Right lobe of liver (tissue), 6 donors: ENCODE results near the gene DAGLA. TPM values are rescaled to one million over a fixed set of nuclear protein-coding genes. Genes with fewer than 3 reads are reported as not detected.

Source experiments
- ATAC-seq, 4 donors: fragments of 200-7000 bp; cut with Tn5 transposase; one replicate each; pipeline ENCODE4 v1.9.1; 2020; ENCODE audit warnings: mild to moderate bottlenecking in 4 of 4, moderate library complexity in 4 of 4
- DNase-seq, 3 donors: peaks; one replicate each; pipeline ENCODE4 v3.0.0-alpha.2; 2020
- H3K27ac ChIP-seq, 3 donors: fragments of 200-600 bp; one replicate each; pipeline ENCODE4 v1.8.0; 2022
- H3K27me3 ChIP-seq, 2 donors: fragments of 200-600 bp; one replicate each; pipeline ENCODE4 v1.8.0; 2022
- H3K36me3 ChIP-seq, 4 donors: fragments of 200-600 bp; sonication (generic) in 1 of 4; one replicate each; pipeline versions ENCODE4 v1.5.1 to v1.8.0; 2017 to 2022; ENCODE audit warnings: control low read depth in 1 of 4
- H3K4me1 ChIP-seq, 4 donors: fragments of 200-600 bp; sonication (generic) in 1 of 4; one replicate each; pipeline versions ENCODE4 v1.5.1 to v1.8.0; 2017 to 2022; ENCODE audit warnings: control low read depth in 1 of 4
- H3K4me3 ChIP-seq, 3 donors: fragments of 200-600 bp; one replicate each; pipeline ENCODE4 v1.8.0; 2022
- H3K9me3 ChIP-seq, 4 donors: fragments of 200-600 bp; sonication (generic) in 1 of 4; one replicate each; pipeline versions ENCODE4 v1.5.1 to v1.8.0; 2017 to 2022; ENCODE audit warnings: control low read depth in 1 of 4
- POLR2A ChIP-seq: fragments of 450-650 bp; IDR thresholded peaks from one replicate; pipeline ENCODE4 v1.6.1; 2017; ENCODE audit warnings: antibody characterized with exemption, mild to moderate bottlenecking
- WGBS: methylation state at CpG from one replicate; pipeline ENCODE4 v1.1.6; 2018; ENCODE audit warnings: low coverage, low lambda C conversion rate; ENCODE audit not compliant: insufficient coverage; ENCODE audit errors: missing lambda C conversion rate; 5-methylcytosine and 5-hydroxymethylcytosine counted together
- intact Hi-C, 2 donors: fragments of 100-400 bp; cut with DNase I; formaldehyde crosslinking; loops; one replicate each; pipeline versions ENCODE4 v1.11.2 to v1.14.1; 2022
- total RNA-seq, 6 experiments: library from RNA; depleted of rRNA in 2 of 6; stranded (reverse); fragments of >200 nt in 2 of 6; fragmentation: NEBNext Ultra II Directional in 3 of 6; extraction: Animal tissue kit (Norgen Biotek cat#: 25700) in 3 of 6; gene quantifications; one replicate each; pipeline versions ENCODE4 v1.1.0 to v1.2.4, GENCODE V29; 2016 to 2023
- TF ChIP-seq, protein P1 (sequence below), 4 donors: fragments of 200-600 bp in 3 of 4; fragments of 450-650 bp in 1 of 4; IDR thresholded peaks; one replicate each; pipeline versions ENCODE4 v1.5.1 to v1.8.0; 2016 to 2022; ENCODE audit warnings: antibody characterized with exemption in 4 of 4, mild to moderate bottlenecking in 2 of 4
- donor health status: DM: no; HTN: yes; CAD: no.
- donor health status: DM: no; HTN: no; CAD: no.
- donor health status: DM: no; HTN: no; CAD: no.
- donor health status: DM: no; HTN: yes; CAD: no.
- donor health status: DM: no; HTN: yes; CAD: no.

Gene DAGLA
- total RNA-seq, 6 experiments from 2014 or later: 0.33 to 5.5 (median 0.79) TPM

DNA sequence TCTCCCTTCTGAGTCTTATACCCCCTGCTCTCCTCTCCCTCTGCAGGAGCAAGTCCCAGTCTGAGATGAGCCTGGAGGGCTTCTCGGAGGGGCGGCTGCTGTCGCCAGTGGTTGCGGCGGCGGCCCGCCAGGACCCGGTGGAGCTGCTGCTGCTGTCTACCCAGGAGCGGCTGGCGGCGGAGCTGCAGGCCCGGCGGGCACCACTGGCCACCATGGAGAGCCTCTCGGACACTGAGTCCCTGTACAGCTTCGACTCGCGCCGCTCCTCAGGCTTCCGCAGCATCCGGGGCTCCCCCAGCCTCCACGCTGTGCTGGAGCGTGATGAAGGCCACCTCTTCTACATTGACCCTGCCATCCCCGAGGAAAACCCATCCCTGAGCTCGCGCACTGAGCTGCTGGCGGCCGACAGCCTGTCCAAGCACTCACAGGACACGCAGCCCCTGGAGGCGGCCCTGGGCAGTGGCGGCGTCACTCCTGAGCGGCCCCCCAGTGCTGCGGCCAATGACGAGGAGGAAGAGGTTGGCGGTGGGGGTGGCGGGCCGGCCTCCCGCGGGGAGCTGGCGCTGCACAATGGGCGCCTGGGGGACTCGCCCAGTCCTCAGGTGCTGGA lies 63.4 kb downstream of the DAGLA start:
- ATAC-seq: no peak

DNA sequence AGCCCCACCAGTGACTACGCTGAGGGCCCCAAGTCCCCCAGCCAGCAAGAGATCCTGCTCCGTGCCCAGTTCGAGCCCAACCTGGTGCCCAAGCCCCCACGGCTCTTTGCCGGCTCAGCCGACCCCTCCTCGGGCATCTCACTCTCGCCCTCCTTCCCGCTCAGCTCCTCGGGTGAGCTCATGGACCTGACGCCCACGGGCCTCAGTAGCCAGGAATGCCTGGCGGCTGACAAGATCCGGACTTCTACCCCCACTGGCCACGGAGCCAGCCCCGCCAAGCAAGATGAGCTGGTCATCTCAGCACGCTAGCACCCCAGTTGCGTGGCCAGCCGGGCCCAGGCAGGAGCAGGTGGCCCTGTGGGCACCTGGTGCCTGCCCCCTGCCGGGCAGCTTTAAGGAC lies 64.0 kb downstream of the DAGLA start:
- H3K36me3 ChIP-seq: no peaks in the 10 kb centered on the region
- H3K4me1 ChIP-seq: peaks cover 0 to 3% (median 0%) of the 10 kb centered on the region in 4 donors
- no peak for DNase-seq
- H3K27ac ChIP-seq: no peak overlapping the region
- no peak overlapping the region for H3K4me3 ChIP-seq
- intact Hi-C loops: no loop called here
- no peaks in the 10 kb centered on the region for H3K9me3 ChIP-seq
- no CpG with 5 or more reads among the region's 20 CpGs for WGBS
- H3K27me3 ChIP-seq: no peaks in the 10 kb centered on the region
- no peak for TF ChIP-seq POLR2A
- TF ChIP-seq, protein P1, sequence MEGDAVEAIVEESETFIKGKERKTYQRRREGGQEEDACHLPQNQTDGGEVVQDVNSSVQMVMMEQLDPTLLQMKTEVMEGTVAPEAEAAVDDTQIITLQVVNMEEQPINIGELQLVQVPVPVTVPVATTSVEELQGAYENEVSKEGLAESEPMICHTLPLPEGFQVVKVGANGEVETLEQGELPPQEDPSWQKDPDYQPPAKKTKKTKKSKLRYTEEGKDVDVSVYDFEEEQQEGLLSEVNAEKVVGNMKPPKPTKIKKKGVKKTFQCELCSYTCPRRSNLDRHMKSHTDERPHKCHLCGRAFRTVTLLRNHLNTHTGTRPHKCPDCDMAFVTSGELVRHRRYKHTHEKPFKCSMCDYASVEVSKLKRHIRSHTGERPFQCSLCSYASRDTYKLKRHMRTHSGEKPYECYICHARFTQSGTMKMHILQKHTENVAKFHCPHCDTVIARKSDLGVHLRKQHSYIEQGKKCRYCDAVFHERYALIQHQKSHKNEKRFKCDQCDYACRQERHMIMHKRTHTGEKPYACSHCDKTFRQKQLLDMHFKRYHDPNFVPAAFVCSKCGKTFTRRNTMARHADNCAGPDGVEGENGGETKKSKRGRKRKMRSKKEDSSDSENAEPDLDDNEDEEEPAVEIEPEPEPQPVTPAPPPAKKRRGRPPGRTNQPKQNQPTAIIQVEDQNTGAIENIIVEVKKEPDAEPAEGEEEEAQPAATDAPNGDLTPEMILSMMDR (IDR thresholded peaks at IDR 0.05): no peak
- ATAC-seq: no peak

More for the DNA sequence above, 63.4 kb downstream of the DAGLA start:
- Histone ChIP-seq H3K9me3 (no peaks in the 10 kb centered on the region), H3K36me3 (no peaks in the 10 kb centered on the region), H3K27ac (no peak overlapping the region), H3K27me3 (no peaks in the 10 kb centered on the region), H3K4me1 (peaks cover 0 to 3% (median 0%) of the 10 kb centered on the region in 4 donors), H3K4me3 (no peak overlapping the region)
- no peak for DNase-seq
- WGBS: no CpG with 5 or more reads among the region's 42 CpGs
- TF ChIP-seq, protein P1 (IDR thresholded peaks at IDR 0.05): no peak
- TF ChIP-seq POLR2A: no peak
- intact Hi-C loops: no loop called here

DNA sequence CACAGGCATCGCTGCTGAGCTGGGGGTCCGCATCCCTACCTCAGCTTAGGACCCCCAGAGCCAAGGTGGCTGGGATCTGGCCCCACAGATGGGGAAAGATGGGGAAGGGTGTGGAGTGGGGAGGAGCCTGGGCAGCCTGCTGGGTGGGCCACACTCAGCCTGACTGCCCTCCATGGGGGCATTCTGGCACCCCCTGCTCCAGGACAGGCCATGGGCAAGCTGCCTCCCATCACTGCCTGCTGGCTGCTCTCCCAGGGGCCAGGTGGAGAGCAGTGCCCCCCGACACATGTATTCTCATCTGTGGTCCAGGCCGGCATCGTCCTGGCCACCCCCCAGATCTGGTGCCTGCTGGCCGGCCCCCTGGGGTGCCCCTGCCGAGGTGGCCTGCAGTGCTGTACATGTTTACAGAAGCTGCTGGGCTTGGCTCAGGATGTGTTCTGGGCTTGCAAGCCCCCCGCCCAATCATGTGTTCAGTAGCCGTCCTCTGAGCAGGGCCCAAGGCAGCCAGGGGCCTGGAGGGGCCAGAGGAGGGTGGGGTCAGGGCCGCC lies 64.5 kb downstream of the DAGLA start:
- Histone ChIP-seq H3K27ac (no peak overlapping the region), H3K9me3 (no peaks in the 10 kb centered on the region), H3K36me3 (no peaks in the 10 kb centered on the region), H3K27me3 (no peaks in the 10 kb centered on the region), H3K4me1 (peaks cover 0 to 3% (median 0%) of the 10 kb centered on the region in 4 donors), H3K4me3 (no peak overlapping the region)
- WGBS: no CpG with 5 or more reads among the region's 10 CpGs
- DNase-seq (no peak), ATAC-seq (no peak)
- intact Hi-C loops: loop anchor here (5.0 kb wide), 1 partner anchor 38 kb away; no protein-coding TSS in a partner anchor
- TF ChIP-seq POLR2A: no peak
- TF ChIP-seq, protein P1 (IDR thresholded peaks at IDR 0.05): no peak

DNA sequence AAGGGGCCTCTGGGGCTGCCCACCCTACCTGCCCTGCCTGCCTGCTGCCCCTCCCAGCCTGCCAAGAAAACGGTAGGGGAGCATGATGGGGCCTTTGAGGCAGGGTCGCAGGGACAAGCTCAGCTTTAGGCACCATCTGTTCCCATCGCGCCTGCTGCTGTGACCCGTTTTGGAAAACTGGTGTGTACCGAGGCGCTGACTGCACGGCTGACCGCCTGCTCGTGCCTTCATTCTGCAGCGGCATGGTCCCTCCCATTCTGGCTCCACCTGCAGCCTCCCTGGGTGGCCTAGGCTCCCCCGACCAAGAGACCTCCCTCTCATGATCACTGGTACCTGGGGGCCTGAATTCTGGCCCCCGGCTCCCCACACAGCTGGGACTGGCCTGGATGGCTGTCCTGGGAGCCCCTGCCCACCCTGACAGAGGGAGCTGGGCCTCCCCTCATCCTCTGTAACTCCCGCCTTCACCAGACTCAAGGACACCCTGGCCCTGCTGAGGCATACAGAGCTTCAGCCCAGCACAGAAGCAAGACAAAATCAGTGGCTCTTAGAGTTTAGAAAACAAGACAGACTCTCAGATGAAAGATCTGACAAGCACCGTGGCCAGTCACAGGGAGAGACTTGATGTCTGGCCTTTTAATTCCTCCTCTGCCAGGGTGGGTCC lies 65.7 kb downstream of the DAGLA start:
- Histone ChIP-seq H3K4me3 (no peak overlapping the region), H3K9me3 (no peaks in the 10 kb centered on the region), H3K36me3 (no peaks in the 10 kb centered on the region), H3K27ac (no peak overlapping the region), H3K27me3 (no peaks in the 10 kb centered on the region), H3K4me1 (peaks cover 0 to 3% (median 0%) of the 10 kb centered on the region in 4 donors)
- intact Hi-C loops: loop anchor here (5.0 kb wide), 1 partner anchor 36 kb away; no protein-coding TSS in a partner anchor
- no peak for DNase-seq
- no peak for ATAC-seq
- 100% methylated on average over 1 of the region's 15 CpGs for WGBS
- TF ChIP-seq, protein P1 (IDR thresholded peaks at IDR 0.05): no peak
- TF ChIP-seq POLR2A: no peak
